Measurements from ENCODE around the gene SHISAL1. TPM values are rescaled to one million over a fixed set of nuclear protein-coding genes. Genes with fewer than 3 reads are reported as not detected.

The SHISAL1 gene
- total and polyA plus RNA-seq, 2 donors (not counting 3 experiments of a cell fraction or from before 2014, with no cell fraction given): 0.01 to 0.07 TPM

- ChIA-PET POLR2A (no interaction called here), CTCF (no interaction called here)
- DNase-seq (ENCODE audit: low read depth, low spot score): no peak
- Histone ChIP-seq H3K36me3 (ENCODE audit: control insufficient read depth in 2 of 2, extremely low read depth in 1 of 2, insufficient read depth in 2 of 2, low read length in 2 of 2) (no peaks in the 10 kb centered on the region), H3K4me1 (ENCODE audit: control insufficient read depth, extremely low read depth, insufficient read depth, low read length) (no peaks in the 10 kb centered on the region), H3K27me3 (ENCODE audit: control insufficient read depth in 2 of 2, insufficient read depth in 2 of 2, low read length in 2 of 2) (no peaks in the 10 kb centered on the region), H3K9me3 (replicated peaks; ENCODE audit: control insufficient read depth, insufficient read depth, low read length) (no peaks in the 10 kb centered on the region), H3K9ac (replicated peaks; ENCODE audit: extremely low read depth, insufficient read depth, low read length) (no peak overlapping the region), H3K9me1 (replicated peaks; ENCODE audit: control insufficient read depth, extremely low read depth, insufficient read depth, low read length) (no peaks in the 10 kb centered on the region), H2AFZ (ENCODE audit: low read depth, low read length) (no peak overlapping the region), H3K4me2 (ENCODE audit: insufficient read depth, low read length) (no peak overlapping the region), H4K20me1 (replicated peaks; ENCODE audit: control insufficient read depth, extremely low read depth, insufficient read depth, low read length) (no peaks in the 10 kb centered on the region), H3K79me2 (ENCODE audit: control insufficient read depth, insufficient read depth, low read length) (no peaks in the 10 kb centered on the region), H3K4me3 (replicated peaks in 1 of 3; ENCODE audit: insufficient read depth in 1 of 3, low read depth in 1 of 3, low read length in 3 of 3) (no peak overlapping the region), H3K27ac (ENCODE audit: insufficient read depth, low read depth, low read length) (no peak overlapping the region)
- dilution Hi-C loops (cut with MboI; ENCODE audit: extremely low pct_ligation_motif_present, low sequenced_read_pairs): no loop called here
- no peak for FAIRE-seq
- BruUV-seq (replicated peaks): no TSS peak
- TF ChIP-seq GATA2 (IDR thresholded peaks at IDR 0.05; ENCODE audit: insufficient read depth, insufficient read length, low read depth, low read length) (no peak), POLR2A (IDR thresholded peaks at IDR 0.05; ENCODE audit: low read depth, low read length) (no peak), MAX (IDR thresholded peaks at IDR 0.05; ENCODE audit: insufficient read depth, insufficient read length) (no peak), POLR2AphosphoS5 (IDR thresholded peaks at IDR 0.05; ENCODE audit: insufficient read depth, low read depth, low read length) (no peak), CTCF (IDR thresholded peaks at IDR 0.05; ENCODE audit: extremely low read depth in 1 of 2, insufficient read depth in 1 of 2, low read depth in 1 of 2, low read length in 2 of 2) (no peak), MYC (IDR thresholded peaks at IDR 0.05; ENCODE audit: low read depth, low read length) (no peak), EZH2 (IDR thresholded peaks at IDR 0.05; ENCODE audit: borderline replicate concordance, low read depth, low read length, severe bottlenecking) (no peak), JUN (IDR thresholded peaks at IDR 0.05; ENCODE audit: borderline replicate concordance, insufficient read depth, insufficient read length, low read depth) (no peak), FOS (IDR thresholded peaks at IDR 0.05; ENCODE audit: borderline replicate concordance, insufficient read depth, low read length) (no peak)
- intact Hi-C loops (cut with micrococcal nuclease): no loop called here
Measured at GRCh38 chr22:44278243-44279068, 34.3 kb downstream of the SHISAL1 start.
